Activated CD8-positive, alpha-beta T cell treated with anti-CD3 and anti-CD28 coated beads for 36 hours (primary cell): Measurements from ENCODE around the gene FCGR3A. TPM values are rescaled to one million over a fixed set of nuclear protein-coding genes. Genes with fewer than 3 reads are reported as not detected.
"Not testable (repeated sequence)": the region's sequence is repeated elsewhere in the genome, so short reads cannot be mapped to it uniquely, and the experiment has no call there.

Experiments used
- ATAC-seq: fragments of 200-7000 bp; cut with Tn5 transposase; one replicate; pipeline ENCODE4 v1.10.0; 2021; ENCODE audit warnings: mild to moderate bottlenecking, moderate library complexity
- CTCF ChIA-PET: fragments of 350-600 bp; sonication (Branson Sonifier 250); formaldehyde crosslinking; loops from one replicate; lab custom pipeline; 2021; ENCODE audit warnings: antibody characterized with exemption; lab: Charles Lee
- POLR2A ChIA-PET: fragments of 350-600 bp; sonication (Branson Sonifier 250); formaldehyde crosslinking; loops from one replicate; lab custom pipeline; 2021; ENCODE audit warnings: antibody characterized with exemption; lab: Charles Lee
- DNase-seq: peaks from one replicate; pipeline ENCODE4 v3.0.0-alpha.2; 2020
- H3K27ac Mint-ChIP-seq: one replicate; pipeline ENCODE4 v1.8.0; 2021; ENCODE audit warnings: mild to moderate bottlenecking, mixed read lengths
- H3K27me3 Mint-ChIP-seq: one replicate; pipeline ENCODE4 v1.8.0; 2021; ENCODE audit warnings: mixed read lengths
- H3K36me3 Mint-ChIP-seq: one replicate; pipeline ENCODE4 v1.8.0; 2021; ENCODE audit warnings: low read depth, mixed read lengths
- H3K4me1 Mint-ChIP-seq: one replicate; pipeline ENCODE4 v1.8.0; 2021; ENCODE audit warnings: low read depth, mixed read lengths
- H3K4me3 Mint-ChIP-seq: one replicate; pipeline ENCODE4 v1.8.0; 2021; ENCODE audit warnings: mild to moderate bottlenecking, moderate library complexity, mixed read lengths
- H3K9me3 Mint-ChIP-seq: one replicate; pipeline ENCODE4 v1.8.0; 2021; ENCODE audit warnings: mixed read lengths
- intact Hi-C: fragments of 100-400 bp; cut with micrococcal nuclease; formaldehyde crosslinking; loops from one replicate; pipeline ENCODE4 v1.10.0; 2022
- total RNA-seq, 2 experiments: library from RNA; stranded (reverse); gene quantifications; one replicate each; pipeline ENCODE4 v1.2.3, GENCODE V29; 2021

The FCGR3A gene
- total RNA-seq, 2 experiments from 2014 or later, result 0.27 to 0.36 TPM

GRCh38 chr1:161554815-161555417 is 5.3 kb upstream of the FCGR3A start:
- CTCF ChIA-PET, result not testable (repeated sequence)

GRCh38 chr1:161554340-161554739 is 4.7 kb upstream of the FCGR3A start:
- POLR2A ChIA-PET, result interaction anchor here (1.2 kb wide), 1 partner anchor 30 kb away, joined by 3 read pairs; no protein-coding TSS in a partner anchor
- H3K27me3 Mint-ChIP-seq, H3K4me3 Mint-ChIP-seq, H3K9me3 Mint-ChIP-seq, intact Hi-C loops, H3K36me3 Mint-ChIP-seq, ATAC-seq, DNase-seq, CTCF ChIA-PET: not testable (repeated sequence)
- peaks cover 19% of the 10 kb centered on the region for H3K4me1 Mint-ChIP-seq
- peak overlapping the region; percentile 50 for H3K27ac Mint-ChIP-seq

More at GRCh38 chr1:161554815-161555417, 5.3 kb upstream of the FCGR3A start:
- Mint-ChIP-seq H3K27ac (peak overlapping the region; percentile 50), H3K4me1 (peaks cover 16% of the 10 kb centered on the region)
- H3K36me3 Mint-ChIP-seq, H3K4me3 Mint-ChIP-seq, intact Hi-C loops, H3K27me3 Mint-ChIP-seq, H3K9me3 Mint-ChIP-seq: not testable (repeated sequence)
- ATAC-seq (peak; percentile 91), DNase-seq (peak; percentile 21)
- POLR2A ChIA-PET, result interaction anchor here (1.2 kb wide), 1 partner anchor 31 kb away, joined by 3 read pairs; no protein-coding TSS in a partner anchor

GRCh38 chr1:161553631-161554030 is 4.0 kb upstream of the FCGR3A start:
- H3K4me3 Mint-ChIP-seq, H3K36me3 Mint-ChIP-seq, H3K27ac Mint-ChIP-seq, ATAC-seq, CTCF ChIA-PET, intact Hi-C loops, DNase-seq, POLR2A ChIA-PET, H3K9me3 Mint-ChIP-seq, H3K27me3 Mint-ChIP-seq: not testable (repeated sequence)
- peaks cover 19% of the 10 kb centered on the region for H3K4me1 Mint-ChIP-seq

GRCh38 chr1:161550942-161551341 is 1.3 kb upstream of the FCGR3A start:
- DNase-seq, H3K36me3 Mint-ChIP-seq, ATAC-seq, H3K9me3 Mint-ChIP-seq, POLR2A ChIA-PET, H3K4me3 Mint-ChIP-seq, intact Hi-C loops, H3K27me3 Mint-ChIP-seq, H3K27ac Mint-ChIP-seq, CTCF ChIA-PET: not testable (repeated sequence)
- H3K4me1 Mint-ChIP-seq, result peaks cover 18% of the 10 kb centered on the region

- intact Hi-C loops, H3K36me3 Mint-ChIP-seq, ATAC-seq, H3K4me3 Mint-ChIP-seq, H3K27ac Mint-ChIP-seq, H3K27me3 Mint-ChIP-seq, CTCF ChIA-PET, DNase-seq, POLR2A ChIA-PET, H3K9me3 Mint-ChIP-seq: not testable (repeated sequence)
- peaks cover 15% of the 10 kb centered on the region for H3K4me1 Mint-ChIP-seq
Measured at GRCh38 chr1:161548749-161549406, 740 bp downstream of the FCGR3A start.

GRCh38 chr1:161547995-161548741 is 1.4 kb downstream of the FCGR3A start:
- H3K9me3 Mint-ChIP-seq, H3K4me3 Mint-ChIP-seq, ATAC-seq, H3K36me3 Mint-ChIP-seq, intact Hi-C loops, CTCF ChIA-PET, DNase-seq, H3K27ac Mint-ChIP-seq, POLR2A ChIA-PET, H3K27me3 Mint-ChIP-seq: not testable (repeated sequence)
- peaks cover 23% of the 10 kb centered on the region for H3K4me1 Mint-ChIP-seq

GRCh38 chr1:161545005-161545731 is 4.5 kb downstream of the FCGR3A start:
- H3K27ac Mint-ChIP-seq, POLR2A ChIA-PET, H3K4me3 Mint-ChIP-seq, intact Hi-C loops, CTCF ChIA-PET, H3K9me3 Mint-ChIP-seq, H3K36me3 Mint-ChIP-seq, H3K27me3 Mint-ChIP-seq: not testable (repeated sequence)
- DNase-seq, result peak; percentile 49
- H3K4me1 Mint-ChIP-seq, result peaks cover 49% of the 10 kb centered on the region
- ATAC-seq, result peak; percentile 15

GRCh38 chr1:161543125-161543524 is 6.5 kb downstream of the FCGR3A start:
- CTCF ChIA-PET, H3K27me3 Mint-ChIP-seq, ATAC-seq, H3K9me3 Mint-ChIP-seq, DNase-seq, H3K4me3 Mint-ChIP-seq, intact Hi-C loops, POLR2A ChIA-PET, H3K36me3 Mint-ChIP-seq: not testable (repeated sequence)
- H3K27ac Mint-ChIP-seq, result peak overlapping the region; percentile 3
- H3K4me1 Mint-ChIP-seq, result peaks cover 52% of the 10 kb centered on the region

GRCh38 chr1:161542091-161542559 is 7.5 kb downstream of the FCGR3A start:
- intact Hi-C loops, H3K36me3 Mint-ChIP-seq, POLR2A ChIA-PET, H3K9me3 Mint-ChIP-seq, H3K27me3 Mint-ChIP-seq: not testable (repeated sequence)
- peak; percentile 82 for DNase-seq
- Mint-ChIP-seq H3K27ac (peak overlapping the region; percentile 74), H3K4me1 (peaks cover 57% of the 10 kb centered on the region), H3K4me3 (peak overlapping the region; percentile 32)
- CTCF ChIA-PET, result interaction anchor here (0.8 kb wide), 1 partner anchor 10 kb away, joined by 4 read pairs; no protein-coding TSS in a partner anchor
- peak; percentile 61 for ATAC-seq

- H3K9me3 Mint-ChIP-seq, H3K36me3 Mint-ChIP-seq, intact Hi-C loops, H3K27me3 Mint-ChIP-seq: not testable (repeated sequence)
- Mint-ChIP-seq H3K27ac (peak overlapping the region; percentile 89), H3K4me3 (peak overlapping the region; percentile 83), H3K4me1 (peaks cover 57% of the 10 kb centered on the region)
- CTCF ChIA-PET, result interaction anchor here (1.0 to 1.5 kb wide), 2 partner anchors 56 to 192 kb away, joined by 3 read pairs; no protein-coding TSS in a partner anchor
- POLR2A ChIA-PET, result interaction anchor here (1.2 kb wide), 1 partner anchor 10 kb away, joined by 4 read pairs; no protein-coding TSS in a partner anchor
- peak; percentile 21 for ATAC-seq
- DNase-seq, result peak; percentile 44
Measured at GRCh38 chr1:161540570-161540960, 9.1 kb downstream of the FCGR3A start.
